ENCODE measurements around the gene KCTD3. TPM values are rescaled to one million over a fixed set of nuclear protein-coding genes. Genes with fewer than 3 reads are reported as not detected.
A peak's percentile ranks its signal among the peaks of the same experiment; 100 is the strongest.

KCTD3 gene
- total RNA-seq, 1 experiment from 2014 or later, result 39.3 TPM

- H3K18ac ChIP-seq (ENCODE audit: insufficient read length, low read depth, low read length), result no peak overlapping the region
- H3K27me3 ChIP-seq (ENCODE audit: insufficient read depth, low read length), result no peaks in the 10 kb centered on the region
- H4K8ac ChIP-seq (replicated peaks; ENCODE audit: insufficient read length, low read depth, low read length), result no peak overlapping the region
- no peaks in the 10 kb centered on the region for H3K79me2 ChIP-seq (ENCODE audit: insufficient read depth, low read length)
- H3K23me2 ChIP-seq (ENCODE audit: insufficient read length, low read depth, low read length, poor library complexity, severe bottlenecking), result no peaks in the 10 kb centered on the region
- WGBS (ENCODE audit: extremely low coverage, insufficient read length, low lambda C conversion rate), result no CpG with 5 or more reads among the region's 4 CpGs
- no peak overlapping the region for H3K27ac ChIP-seq (ENCODE audit: insufficient read length, low read depth, low read length)
- H3K14ac ChIP-seq (ENCODE audit: insufficient read depth, low read length), result no peak overlapping the region
- no peak overlapping the region for H3K4me2 ChIP-seq (ENCODE audit: insufficient read depth, insufficient read length, low read length)
- no peak overlapping the region for H4K5ac ChIP-seq (ENCODE audit: insufficient read length, low read depth, low read length)
- no peak overlapping the region for H2AFZ ChIP-seq (ENCODE audit: low read length)
- DNase-seq, result no peak
- Mint-ChIP-seq H3K4me3 (no peak overlapping the region), H3K4me1 (0 out of 4 replicates have a peak, but pooled peaks cover 4 to 7% of the 10 kb centered on the region in 2 experiments), H3K27ac (peak overlapping the region in 1 of 3 experiments; percentile 9; a peak in 1 of 7 replicates), H3K36me3 (ENCODE audit: insufficient read depth in 1 of 3, low read depth in 3 of 3) (peaks cover 15 to 29% (median 24%) of the 10 kb centered on the region in 3 experiments), H3K27me3 (ENCODE audit: low read depth) (no peaks in the 10 kb centered on the region), H3K9me3 (no peaks in the 10 kb centered on the region)
- TF ChIP-seq, protein P1, sequence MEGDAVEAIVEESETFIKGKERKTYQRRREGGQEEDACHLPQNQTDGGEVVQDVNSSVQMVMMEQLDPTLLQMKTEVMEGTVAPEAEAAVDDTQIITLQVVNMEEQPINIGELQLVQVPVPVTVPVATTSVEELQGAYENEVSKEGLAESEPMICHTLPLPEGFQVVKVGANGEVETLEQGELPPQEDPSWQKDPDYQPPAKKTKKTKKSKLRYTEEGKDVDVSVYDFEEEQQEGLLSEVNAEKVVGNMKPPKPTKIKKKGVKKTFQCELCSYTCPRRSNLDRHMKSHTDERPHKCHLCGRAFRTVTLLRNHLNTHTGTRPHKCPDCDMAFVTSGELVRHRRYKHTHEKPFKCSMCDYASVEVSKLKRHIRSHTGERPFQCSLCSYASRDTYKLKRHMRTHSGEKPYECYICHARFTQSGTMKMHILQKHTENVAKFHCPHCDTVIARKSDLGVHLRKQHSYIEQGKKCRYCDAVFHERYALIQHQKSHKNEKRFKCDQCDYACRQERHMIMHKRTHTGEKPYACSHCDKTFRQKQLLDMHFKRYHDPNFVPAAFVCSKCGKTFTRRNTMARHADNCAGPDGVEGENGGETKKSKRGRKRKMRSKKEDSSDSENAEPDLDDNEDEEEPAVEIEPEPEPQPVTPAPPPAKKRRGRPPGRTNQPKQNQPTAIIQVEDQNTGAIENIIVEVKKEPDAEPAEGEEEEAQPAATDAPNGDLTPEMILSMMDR (conservative IDR thresholded peaks at IDR 0.05), result no peak
- H3K9me3 ChIP-seq (ENCODE audit: control insufficient read depth, low read depth, low read length), result no peaks in the 10 kb centered on the region
- no peak overlapping the region for H3K56ac ChIP-seq (ENCODE audit: insufficient read length, low read depth, low read length)
- H4K91ac ChIP-seq (ENCODE audit: insufficient read length, low read depth, low read length), result no peak overlapping the region
- no peak overlapping the region for H3K9ac ChIP-seq (ENCODE audit: extremely low read depth, insufficient read length, low read length)
- no peaks in the 10 kb centered on the region for H3K79me1 ChIP-seq (ENCODE audit: insufficient read depth, low read depth, low read length, poor library complexity, severe bottlenecking)
- no peak overlapping the region for H2BK20ac ChIP-seq (ENCODE audit: low read depth, low read length, poor library complexity, severe bottlenecking)
- H2AK5ac ChIP-seq (ENCODE audit: insufficient read length, low read length), result no peak overlapping the region
- no peaks in the 10 kb centered on the region for H4K20me1 ChIP-seq (ENCODE audit: control insufficient read depth, insufficient read depth, insufficient read length)
- no peak overlapping the region for H3T11ph ChIP-seq (ENCODE audit: low read length)
- H2BK12ac ChIP-seq (ENCODE audit: insufficient read length, low read depth, low read length), result no peak overlapping the region
- H2BK15ac ChIP-seq (ENCODE audit: low read depth, low read length), result no peak overlapping the region
- H2BK120ac ChIP-seq (ENCODE audit: low read depth, low read length, poor library complexity, severe bottlenecking), result no peak overlapping the region
- H3K4ac ChIP-seq (ENCODE audit: low read depth, low read length), result no peak overlapping the region
- H3K4me1 ChIP-seq (ENCODE audit: insufficient read depth, low read length), result no peaks in the 10 kb centered on the region
- no peak overlapping the region for H3K23ac ChIP-seq (ENCODE audit: insufficient read length, low read depth, low read length)
- no peak overlapping the region for H2BK5ac ChIP-seq (ENCODE audit: insufficient read length, low read length)
Observed at GRCh38 chr1:215590779-215591491, 23.8 kb downstream of the KCTD3 start.

All from H9 (cell line).